Sigmoid colon (tissue), 7 donors: Measurements from ENCODE around the gene PLEKHH1. TPM values are rescaled to one million over a fixed set of nuclear protein-coding genes. Genes with fewer than 3 reads are reported as not detected.

Source experiments
- DNase-seq: peaks from one replicate; pipeline ENCODE4 v3.0.0-alpha.2; 2019
- H3K27ac ChIP-seq, 4 donors: fragments of 200-600 bp; sonication (generic); one replicate each; pipeline ENCODE4 v1.5.1; 2016 to 2019; ENCODE audit warnings: mild to moderate bottlenecking in 1 of 4
- H3K27me3 ChIP-seq, 3 donors: fragments of 200-600 bp; sonication (generic); one replicate each; pipeline ENCODE4 v1.5.1; 2019; ENCODE audit warnings: mild to moderate bottlenecking in 1 of 3
- H3K36me3 ChIP-seq, 4 donors: fragments of 200-600 bp; sonication (generic); one replicate each; pipeline ENCODE4 v1.5.1; 2016 to 2019
- H3K4me1 ChIP-seq, 4 donors: fragments of 200-600 bp; sonication (generic); one replicate each; pipeline ENCODE4 v1.5.1; 2017 to 2019
- H3K4me3 ChIP-seq, 4 donors: fragments of 200-600 bp; sonication (generic); one replicate each; pipeline ENCODE4 v1.5.1; 2017 to 2019; ENCODE audit warnings: mild to moderate bottlenecking in 2 of 4, moderate library complexity in 1 of 4
- H3K9me3 ChIP-seq, 4 donors: fragments of 200-600 bp in 3 of 4; sonication (generic) in 3 of 4; one replicate each; pipeline versions ENCODE4 v1.5.1 to v1.6.1; 2013 to 2019
- CTCF ChIP-seq, 4 experiments: fragments of 450-650 bp in 3 of 4; fragments of 200-600 bp in 1 of 4; IDR thresholded peaks; one replicate each; pipeline ENCODE4 v1.5.1; 2016 to 2019; ENCODE audit warnings: antibody characterized with exemption in 4 of 4, mild to moderate bottlenecking in 3 of 4, moderate library complexity in 2 of 4
- EP300 ChIP-seq, 4 donors: sonication (generic); formaldehyde crosslinking; IDR thresholded peaks; one replicate each; pipeline ENCODE4 v1.6.1; 2017; ENCODE audit warnings: antibody characterized with exemption in 4 of 4
- POLR2A ChIP-seq, 2 donors: fragments of 450-650 bp; IDR thresholded peaks; one replicate each; pipeline ENCODE4 v1.6.1; 2016; ENCODE audit warnings: antibody characterized with exemption in 2 of 2, mild to moderate bottlenecking in 2 of 2, moderate library complexity in 2 of 2
- POLR2AphosphoS5 ChIP-seq, 4 donors: sonication (generic); formaldehyde crosslinking; IDR thresholded peaks; one replicate each; pipeline ENCODE4 v1.6.1; 2017; ENCODE audit warnings: antibody characterized with exemption in 4 of 4
- WGBS, 2 donors: extraction: QIAGEN DNeasy Blood & Tissue Kit; methylation state at CpG; one replicate each; pipeline ENCODE4 v1.1.7; 2013; 5-methylcytosine and 5-hydroxymethylcytosine counted together
- intact Hi-C: fragments of 100-400 bp; cut with DNase I; formaldehyde crosslinking; loops from one replicate; pipeline ENCODE4 v1.15.1; 2023
- polyA plus RNA-seq, 3 donors: library from polyadenylated mRNA; stranded (reverse); fragments of 200-250 nt; gene quantifications; one replicate each; pipeline ENCODE4 v1.2.3, GENCODE V29; 2013
- total RNA-seq, 4 donors: library from RNA; depleted of rRNA; stranded (reverse); fragments of >200 nt; gene quantifications; one replicate each; pipeline ENCODE4 v1.1.0, GENCODE V29; 2016
- donor health status: healthy with polysubstance abuse.
- donor health status: Bipolar disorder and iron deficiency.
- donor health status: healthy.

PLEKHH1 gene
- total and polyA plus RNA-seq, 7 donors: 2.0 to 25.3 (median 8.0) TPM

GRCh38 chr14:67553547-67553946, 20.5 kb downstream of the PLEKHH1 start:
- TF ChIP-seq CTCF (IDR thresholded peaks at IDR 0.05) (no peak), EP300 (IDR thresholded peaks at IDR 0.05) (no peak), POLR2AphosphoS5 (IDR thresholded peaks at IDR 0.05) (no peak), POLR2A (IDR thresholded peaks at IDR 0.05) (no peak)
- Histone ChIP-seq H3K9me3 (no peaks in the 10 kb centered on the region), H3K27me3 (no peaks in the 10 kb centered on the region), H3K4me1 (no peaks in the 10 kb centered on the region), H3K4me3 (no peak overlapping the region), H3K27ac (no peak overlapping the region), H3K36me3 (no peaks in the 10 kb centered on the region)
- DNase-seq: peak; percentile 33
- 43 to 61% methylated on average over 3 of the region's 3 CpGs for WGBS, 2 donors
- intact Hi-C loops: no loop called here

GRCh38 chr14:67554341-67554740, 21.3 kb downstream of the PLEKHH1 start:
- intact Hi-C loops: no loop called here
- H3K4me1 ChIP-seq: no peaks in the 10 kb centered on the region
- H3K4me3 ChIP-seq: no peak overlapping the region
- no peaks in the 10 kb centered on the region for H3K36me3 ChIP-seq
- 90 to 93% methylated on average over 7 of the region's 7 CpGs for WGBS, 2 donors
- TF ChIP-seq POLR2A (IDR thresholded peaks at IDR 0.05): no peak
- no peak for TF ChIP-seq EP300 (IDR thresholded peaks at IDR 0.05)
- no peaks in the 10 kb centered on the region for H3K27me3 ChIP-seq
- peak; percentile 17 for DNase-seq
- no peak overlapping the region for H3K27ac ChIP-seq
- H3K9me3 ChIP-seq: no peaks in the 10 kb centered on the region

- 86 to 88% methylated on average over 11 of the region's 11 CpGs for WGBS, 2 donors
- TF ChIP-seq CTCF (IDR thresholded peaks at IDR 0.05) (no peak), POLR2A (IDR thresholded peaks at IDR 0.05) (no peak), EP300 (IDR thresholded peaks at IDR 0.05) (no peak), POLR2AphosphoS5 (IDR thresholded peaks at IDR 0.05) (no peak)
- no peaks in the 10 kb centered on the region for H3K4me1 ChIP-seq
These were observed 22.5 kb downstream of the PLEKHH1 start for GRCh38 chr14:67555518-67556090.

GRCh38 chr14:67556671-67557070, 23.6 kb downstream of the PLEKHH1 start:
- Histone ChIP-seq H3K27ac (no peak overlapping the region), H3K9me3 (no peaks in the 10 kb centered on the region), H3K27me3 (no peaks in the 10 kb centered on the region), H3K4me1 (no peaks in the 10 kb centered on the region), H3K36me3 (no peaks in the 10 kb centered on the region), H3K4me3 (no peak overlapping the region)
- WGBS, 2 donors: 65 to 81% methylated on average over 2 of the region's 2 CpGs
- intact Hi-C loops: no loop called here
- TF ChIP-seq CTCF (IDR thresholded peaks at IDR 0.05): no peak
- no peak for DNase-seq

More at GRCh38 chr14:67555518-67556090, 22.5 kb downstream of the PLEKHH1 start:
- H3K27me3 ChIP-seq: no peaks in the 10 kb centered on the region
- H3K27ac ChIP-seq: no peak overlapping the region
- H3K4me3 ChIP-seq: no peak overlapping the region
- no peaks in the 10 kb centered on the region for H3K9me3 ChIP-seq
- H3K36me3 ChIP-seq: no peaks in the 10 kb centered on the region
- no peak for DNase-seq
- intact Hi-C loops: no loop called here

GRCh38 chr14:67557118-67557517, 24.0 kb downstream of the PLEKHH1 start:
- no peak overlapping the region for H3K4me3 ChIP-seq
- H3K27ac ChIP-seq: no peak overlapping the region
- intact Hi-C loops: no loop called here
- TF ChIP-seq EP300 (IDR thresholded peaks at IDR 0.05) (no peak), POLR2A (IDR thresholded peaks at IDR 0.05) (no peak), CTCF (IDR thresholded peaks at IDR 0.05) (no peak), POLR2AphosphoS5 (IDR thresholded peaks at IDR 0.05) (no peak)
- no peak for DNase-seq
- no peaks in the 10 kb centered on the region for H3K36me3 ChIP-seq
- no peaks in the 10 kb centered on the region for H3K27me3 ChIP-seq
- 87 to 90% methylated on average over 7 of the region's 7 CpGs for WGBS, 2 donors
- no peaks in the 10 kb centered on the region for H3K9me3 ChIP-seq
- no peaks in the 10 kb centered on the region for H3K4me1 ChIP-seq
